ENCODE results near the gene MRPL48.

- TF ChIP-seq CTCF (IDR thresholded peaks at IDR 0.05) (no peak), ZFX (IDR thresholded peaks at IDR 0.05; ENCODE audit: borderline replicate concordance) (no peak)
These were observed 35.3 kb upstream of the MRPL48 start for GRCh38 chr11:73752216-73752867.

Measured in 22Rv1 (cell line).